Measurements from ENCODE around the gene PODN. TPM values are rescaled to one million over a fixed set of nuclear protein-coding genes. Genes with fewer than 3 reads are reported as not detected.

The PODN gene
- total RNA-seq, 1 donor from 2014 or later = not detected

GRCh38 chr1:53122201-53122885, 60.3 kb downstream of the PODN start:
- no peak for DNase-seq (ENCODE audit: low spot score)
- Mint-ChIP-seq H3K4me1 (ENCODE audit: low read depth) (peaks cover 5% of the 10 kb centered on the region), H3K4me3 (no peak overlapping the region), H3K27me3 (ENCODE audit: insufficient read depth) (peaks cover 4% of the 10 kb centered on the region), H3K36me3 (ENCODE audit: low read depth) (no peaks in the 10 kb centered on the region), H3K27ac (no peak overlapping the region), H3K9me3 (no peaks in the 10 kb centered on the region)
- intact Hi-C loops (cut with micrococcal nuclease) = no loop called here

- peaks cover 5% of the 10 kb centered on the region for H3K4me1 Mint-ChIP-seq (ENCODE audit: low read depth)
- intact Hi-C loops (cut with micrococcal nuclease) = no loop called here
- no peak overlapping the region for H3K4me3 Mint-ChIP-seq
- H3K36me3 Mint-ChIP-seq (ENCODE audit: low read depth) = no peaks in the 10 kb centered on the region
- H3K9me3 Mint-ChIP-seq = no peaks in the 10 kb centered on the region
- H3K27me3 Mint-ChIP-seq (ENCODE audit: insufficient read depth) = peaks cover 4% of the 10 kb centered on the region
- no peak overlapping the region for H3K27ac Mint-ChIP-seq
- no peak for DNase-seq (ENCODE audit: low spot score)
Observed at GRCh38 chr1:53122961-53123413, 61.0 kb downstream of the PODN start.

- DNase-seq (ENCODE audit: low spot score) = no peak
- Mint-ChIP-seq H3K36me3 (ENCODE audit: low read depth) (no peaks in the 10 kb centered on the region), H3K4me3 (no peak overlapping the region), H3K27me3 (ENCODE audit: insufficient read depth) (peaks cover 4% of the 10 kb centered on the region), H3K4me1 (ENCODE audit: low read depth) (peaks cover 5% of the 10 kb centered on the region), H3K27ac (no peak overlapping the region), H3K9me3 (no peaks in the 10 kb centered on the region)
- intact Hi-C loops (cut with micrococcal nuclease) = no loop called here
Observed at GRCh38 chr1:53123453-53124140, 61.6 kb downstream of the PODN start.

GRCh38 chr1:53125122-53125521, 63.1 kb downstream of the PODN start:
- Mint-ChIP-seq H3K36me3 (ENCODE audit: low read depth) (no peaks in the 10 kb centered on the region), H3K9me3 (no peaks in the 10 kb centered on the region), H3K27ac (no peak overlapping the region), H3K4me3 (no peak overlapping the region), H3K4me1 (ENCODE audit: low read depth) (peaks cover 5% of the 10 kb centered on the region), H3K27me3 (ENCODE audit: insufficient read depth) (peaks cover 4% of the 10 kb centered on the region)
- intact Hi-C loops (cut with micrococcal nuclease) = no loop called here
- DNase-seq (ENCODE audit: low spot score) = no peak

GRCh38 chr1:53125623-53126360, 63.8 kb downstream of the PODN start:
- Mint-ChIP-seq H3K36me3 (ENCODE audit: low read depth) (no peaks in the 10 kb centered on the region), H3K27ac (no peak overlapping the region), H3K4me1 (ENCODE audit: low read depth) (peaks cover 5% of the 10 kb centered on the region), H3K9me3 (no peaks in the 10 kb centered on the region), H3K4me3 (no peak overlapping the region), H3K27me3 (ENCODE audit: insufficient read depth) (peaks cover 4% of the 10 kb centered on the region)
- intact Hi-C loops (cut with micrococcal nuclease) = no loop called here
- no peak for DNase-seq (ENCODE audit: low spot score)

- no peaks in the 10 kb centered on the region for H3K9me3 Mint-ChIP-seq
- H3K27me3 Mint-ChIP-seq (ENCODE audit: insufficient read depth) = peaks cover 2% of the 10 kb centered on the region
- no peaks in the 10 kb centered on the region for H3K36me3 Mint-ChIP-seq (ENCODE audit: low read depth)
- DNase-seq (ENCODE audit: low spot score) = no peak
- no peak overlapping the region for H3K4me3 Mint-ChIP-seq
- H3K27ac Mint-ChIP-seq = no peak overlapping the region
- no peaks in the 10 kb centered on the region for H3K4me1 Mint-ChIP-seq (ENCODE audit: low read depth)
- intact Hi-C loops (cut with micrococcal nuclease) = no loop called here
Observed at GRCh38 chr1:53126495-53126894, 64.5 kb downstream of the PODN start.

GRCh38 chr1:53127546-53127945, 65.5 kb downstream of the PODN start:
- intact Hi-C loops (cut with micrococcal nuclease) = no loop called here
- H3K4me1 Mint-ChIP-seq (ENCODE audit: low read depth) = no peaks in the 10 kb centered on the region
- no peak overlapping the region for H3K4me3 Mint-ChIP-seq
- DNase-seq (ENCODE audit: low spot score) = no peak
- H3K27me3 Mint-ChIP-seq (ENCODE audit: insufficient read depth) = peaks cover 2% of the 10 kb centered on the region
- no peaks in the 10 kb centered on the region for H3K9me3 Mint-ChIP-seq
- H3K36me3 Mint-ChIP-seq (ENCODE audit: low read depth) = no peaks in the 10 kb centered on the region
- no peak overlapping the region for H3K27ac Mint-ChIP-seq

- Mint-ChIP-seq H3K9me3 (no peaks in the 10 kb centered on the region), H3K27me3 (ENCODE audit: insufficient read depth) (peaks cover 4% of the 10 kb centered on the region), H3K27ac (no peak overlapping the region), H3K36me3 (ENCODE audit: low read depth) (no peaks in the 10 kb centered on the region), H3K4me3 (no peak overlapping the region), H3K4me1 (ENCODE audit: low read depth) (no peaks in the 10 kb centered on the region)
- DNase-seq (ENCODE audit: low spot score) = no peak
- intact Hi-C loops (cut with micrococcal nuclease) = no loop called here
Observed at GRCh38 chr1:53128401-53128800, 66.4 kb downstream of the PODN start.

GRCh38 chr1:53129891-53130597, 68.0 kb downstream of the PODN start:
- Mint-ChIP-seq H3K4me1 (ENCODE audit: low read depth) (no peaks in the 10 kb centered on the region), H3K27ac (no peak overlapping the region), H3K4me3 (no peak overlapping the region), H3K27me3 (ENCODE audit: insufficient read depth) (peaks cover 4% of the 10 kb centered on the region), H3K9me3 (no peaks in the 10 kb centered on the region), H3K36me3 (ENCODE audit: low read depth) (no peaks in the 10 kb centered on the region)
- DNase-seq (ENCODE audit: low spot score) = no peak
- intact Hi-C loops (cut with micrococcal nuclease) = no loop called here

- H3K9me3 Mint-ChIP-seq = no peaks in the 10 kb centered on the region
- peaks cover 4% of the 10 kb centered on the region for H3K27me3 Mint-ChIP-seq (ENCODE audit: insufficient read depth)
- H3K27ac Mint-ChIP-seq = no peak overlapping the region
- DNase-seq (ENCODE audit: low spot score) = no peak
- intact Hi-C loops (cut with micrococcal nuclease) = no loop called here
- no peaks in the 10 kb centered on the region for H3K4me1 Mint-ChIP-seq (ENCODE audit: low read depth)
- H3K36me3 Mint-ChIP-seq (ENCODE audit: low read depth) = no peaks in the 10 kb centered on the region
- H3K4me3 Mint-ChIP-seq = no peak overlapping the region
Observed at GRCh38 chr1:53130598-53130877, 68.5 kb downstream of the PODN start.

GRCh38 chr1:53130878-53131589, 69.0 kb downstream of the PODN start:
- Mint-ChIP-seq H3K4me3 (no peak overlapping the region), H3K9me3 (no peaks in the 10 kb centered on the region), H3K36me3 (ENCODE audit: low read depth) (no peaks in the 10 kb centered on the region), H3K27me3 (ENCODE audit: insufficient read depth) (peaks cover 4% of the 10 kb centered on the region), H3K27ac (no peak overlapping the region), H3K4me1 (ENCODE audit: low read depth) (no peaks in the 10 kb centered on the region)
- no peak for DNase-seq (ENCODE audit: low spot score)
- intact Hi-C loops (cut with micrococcal nuclease) = no loop called here

- Mint-ChIP-seq H3K27ac (no peak overlapping the region), H3K9me3 (no peaks in the 10 kb centered on the region), H3K27me3 (ENCODE audit: insufficient read depth) (peaks cover 2% of the 10 kb centered on the region), H3K4me3 (no peak overlapping the region), H3K4me1 (ENCODE audit: low read depth) (no peaks in the 10 kb centered on the region), H3K36me3 (ENCODE audit: low read depth) (no peaks in the 10 kb centered on the region)
- intact Hi-C loops (cut with micrococcal nuclease) = no loop called here
- no peak for DNase-seq (ENCODE audit: low spot score)
Observed at GRCh38 chr1:53131590-53131938, 69.6 kb downstream of the PODN start.
